HEK293T (cell line): Measurements from ENCODE around the gene C3orf22.

Experiments used
- CTCF ChIA-PET: fragments of 350-600 bp; formaldehyde crosslinking; extraction: SDS; loops from one replicate; lab custom pipeline; 2021; ENCODE audit warnings: antibody characterized with exemption, inconsistent platforms; lab: Yijun Ruan, JAX
- POLR2A ChIA-PET: fragments of 350-600 bp; formaldehyde crosslinking; extraction: SDS; loops from one replicate; lab custom pipeline; 2020; ENCODE audit warnings: antibody characterized with exemption, inconsistent platforms; lab: Yijun Ruan, JAX
- DNase-seq: peaks from one replicate; pipeline ENCODE4 v3.0.0; 2012; ENCODE audit warnings: mixed read lengths; ENCODE audit errors: extremely low spot score
- ARNT ChIP-seq: fragments of 450-650 bp; IDR thresholded peaks from 2 replicates; pipeline ENCODE4 v1.6.1; 2017; ENCODE audit warnings: mild to moderate bottlenecking
- BHLHE40 ChIP-seq: fragments of 450-650 bp; IDR thresholded peaks from 2 replicates; pipeline ENCODE4 v1.6.1; 2016; ENCODE audit warnings: mild to moderate bottlenecking, moderate library complexity, borderline replicate concordance
- CTBP1 ChIP-seq: fragments of 450-650 bp; IDR thresholded peaks from 2 replicates; pipeline ENCODE4 v1.6.1; 2016; ENCODE audit warnings: borderline replicate concordance
- ELF4 ChIP-seq: fragments of 450-650 bp; IDR thresholded peaks from 2 replicates; pipeline ENCODE4 v1.6.1; 2017; ENCODE audit warnings: antibody characterized with exemption
- FOXA1 ChIP-seq: fragments of 450-650 bp; IDR thresholded peaks from 2 replicates; pipeline ENCODE4 v1.6.1; 2016; ENCODE audit warnings: mild to moderate bottlenecking
- FOXK2 ChIP-seq: fragments of 450-650 bp; IDR thresholded peaks from 2 replicates; pipeline ENCODE4 v1.6.1; 2016; ENCODE audit warnings: mild to moderate bottlenecking
- FOXM1 ChIP-seq: fragments of 450-650 bp; IDR thresholded peaks from 2 replicates; pipeline ENCODE4 v1.6.1; 2017; ENCODE audit warnings: mild to moderate bottlenecking, borderline replicate concordance
- HDGF ChIP-seq: fragments of 450-650 bp; IDR thresholded peaks from 2 replicates; pipeline ENCODE4 v1.6.1; 2017; ENCODE audit warnings: antibody characterized with exemption, borderline replicate concordance
- L3MBTL2 ChIP-seq: fragments of 450-650 bp; conservative IDR thresholded peaks from 2 replicates; pipeline ENCODE4 v1.6.1; 2016; ENCODE audit warnings: mild to moderate bottlenecking
- LEF1 ChIP-seq: fragments of 450-650 bp; IDR thresholded peaks from 2 replicates; pipeline ENCODE4 v1.6.1; 2017; ENCODE audit warnings: mild to moderate bottlenecking, borderline replicate concordance
- NFRKB ChIP-seq: fragments of 450-650 bp; IDR thresholded peaks from 2 replicates; pipeline ENCODE4 v1.6.1; 2016; ENCODE audit warnings: mild to moderate bottlenecking, moderate library complexity
- PKNOX1 ChIP-seq: fragments of 450-650 bp; IDR thresholded peaks from 2 replicates; pipeline ENCODE4 v1.6.1; 2016
- SP1 ChIP-seq: fragments of 450-650 bp; IDR thresholded peaks from 2 replicates; pipeline ENCODE4 v1.6.1; 2017
- SUZ12 ChIP-seq: fragments of 450-650 bp; IDR thresholded peaks from 2 replicates; pipeline ENCODE4 v1.6.1; 2016; ENCODE audit warnings: mild to moderate bottlenecking
- TARDBP ChIP-seq: fragments of 450-650 bp; IDR thresholded peaks from 2 replicates; pipeline ENCODE4 v1.6.1; 2016
- ZNF384 ChIP-seq: fragments of 450-650 bp; IDR thresholded peaks from 2 replicates; pipeline ENCODE4 v1.6.1; 2016

Gene C3orf22

GRCh38 chr3:126540951-126541627 is 17.6 kb downstream of the C3orf22 start:
- TF ChIP-seq FOXM1 = no peak
- TF ChIP-seq SP1 = no peak
- no peak for TF ChIP-seq LEF1
- no peak for TF ChIP-seq TARDBP
- TF ChIP-seq BHLHE40 = no peak
- no peak for TF ChIP-seq NFRKB
- TF ChIP-seq PKNOX1 = no peak
- TF ChIP-seq FOXA1 = no peak
- TF ChIP-seq ARNT = no peak
- TF ChIP-seq ZNF384 = no peak
- no peak for TF ChIP-seq SUZ12
- no peak for TF ChIP-seq ELF4
- no peak for TF ChIP-seq CTBP1
- no peak for TF ChIP-seq L3MBTL2
- no peak for TF ChIP-seq FOXK2
- TF ChIP-seq HDGF = no peak
- ChIA-PET POLR2A (no interaction called here), CTCF (no interaction called here)
- DNase-seq = no peak

GRCh38 chr3:126540342-126540849 is 18.3 kb downstream of the C3orf22 start:
- DNase-seq = no peak
- ChIA-PET CTCF (no interaction called here), POLR2A (no interaction called here)
- TF ChIP-seq FOXA1 (no peak), SUZ12 (no peak), BHLHE40 (no peak), SP1 (no peak), ELF4 (no peak), L3MBTL2 (no peak), FOXM1 (no peak), CTBP1 (no peak), PKNOX1 (no peak)

DNA sequence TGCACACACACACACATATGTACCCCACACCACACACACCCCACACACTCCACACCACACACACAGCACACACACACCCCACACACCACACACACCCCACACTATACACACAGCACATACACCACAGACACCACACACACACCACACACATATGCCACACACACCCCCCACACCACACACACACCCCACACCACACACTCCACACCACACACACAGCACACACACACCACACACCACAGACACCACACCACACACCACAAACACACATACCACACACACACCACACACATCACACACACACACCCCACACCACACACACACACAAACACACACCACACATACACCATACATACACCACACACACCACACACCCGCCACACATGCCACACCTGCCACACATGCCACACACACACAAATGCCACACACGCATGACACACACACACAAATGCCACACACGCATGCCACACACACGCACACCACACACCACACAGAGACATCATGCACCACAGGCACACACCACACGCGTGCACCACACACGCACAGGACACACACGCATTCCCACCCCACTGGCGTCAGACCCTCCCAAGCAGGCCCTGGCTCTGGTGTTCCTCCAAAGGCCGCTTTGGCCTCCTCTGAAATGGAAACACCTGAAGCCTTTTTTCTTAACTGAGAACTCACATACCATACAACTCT is 19.0 kb downstream of the C3orf22 start:
- CTCF ChIA-PET = no interaction called here
- TF ChIP-seq TARDBP (no peak), FOXM1 (no peak), FOXA1 (no peak), CTBP1 (no peak), ELF4 (no peak), LEF1 (no peak), ARNT (no peak)
- POLR2A ChIA-PET = no interaction called here
- DNase-seq = no peak

GRCh38 chr3:126538966-126539365 is 19.8 kb downstream of the C3orf22 start:
- CTCF ChIA-PET = no interaction called here
- TF ChIP-seq FOXA1 = no peak
- TF ChIP-seq NFRKB = no peak
- TF ChIP-seq TARDBP = no peak
- DNase-seq = no peak
- POLR2A ChIA-PET = no interaction called here

DNA sequence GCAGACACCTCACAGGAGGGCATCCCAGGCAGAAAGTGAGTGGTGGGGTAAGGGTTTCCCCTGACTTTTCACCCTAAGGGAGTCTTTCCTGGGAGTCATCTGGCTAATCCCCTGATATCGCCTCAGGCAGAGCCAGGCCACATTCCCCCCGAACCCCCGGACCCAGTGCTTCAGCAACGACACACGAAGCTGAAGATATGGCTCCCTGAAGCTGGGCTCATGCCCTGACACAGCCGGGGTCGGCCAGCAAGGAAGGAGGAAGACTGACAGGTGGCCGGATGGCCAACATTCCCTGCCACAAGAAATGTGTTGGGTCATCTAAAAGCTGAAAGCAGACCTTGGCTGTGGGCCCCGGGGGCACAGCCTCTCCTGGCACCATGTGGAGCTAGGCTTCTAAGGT is 20.4 kb downstream of the C3orf22 start:
- ChIA-PET CTCF (no interaction called here), POLR2A (interaction anchor here (1.2 kb wide), 1 partner anchor 11 kb away, joined by 3 read pairs; no protein-coding TSS in a partner anchor)
- TF ChIP-seq FOXM1 = no peak
- no peak for TF ChIP-seq CTBP1
- TF ChIP-seq FOXA1 = no peak
- TF ChIP-seq BHLHE40 = no peak
- no peak for TF ChIP-seq HDGF
- no peak for TF ChIP-seq ZNF384
- no peak for TF ChIP-seq PKNOX1
- TF ChIP-seq NFRKB = no peak
- no peak for DNase-seq

DNA sequence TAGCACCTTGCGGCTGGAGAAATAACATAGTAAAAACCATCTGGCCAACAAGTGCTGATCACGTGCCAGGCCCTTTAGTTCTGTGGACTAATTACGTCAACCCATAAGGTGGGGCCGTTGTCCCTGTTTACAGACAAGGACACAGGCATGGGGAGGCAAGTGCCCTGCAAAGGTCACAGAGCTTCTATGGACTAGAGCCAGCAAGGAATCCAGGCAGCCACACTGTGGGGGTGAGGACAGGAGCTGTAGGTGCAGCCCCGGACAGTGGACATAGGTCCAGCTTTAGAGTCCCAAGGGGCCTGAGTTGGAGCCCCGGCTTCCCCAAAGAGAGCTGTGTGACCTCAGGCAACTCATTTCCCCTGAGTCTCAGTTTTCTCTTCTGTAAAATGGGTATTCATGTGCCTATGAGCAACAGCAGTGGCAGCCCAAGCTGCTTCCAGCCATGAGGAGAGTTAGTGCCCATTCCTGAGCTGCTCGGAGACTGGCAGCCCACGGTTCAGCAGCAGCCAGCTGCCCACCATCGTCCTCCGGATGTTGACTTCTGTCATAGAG is 20.9 kb downstream of the C3orf22 start:
- ChIA-PET POLR2A (interaction anchor here (1.2 kb wide), 1 partner anchor 11 kb away, joined by 3 read pairs; no protein-coding TSS in a partner anchor), CTCF (no interaction called here)
- TF ChIP-seq FOXA1 = no peak
- no peak for TF ChIP-seq ELF4
- no peak for TF ChIP-seq HDGF
- no peak for TF ChIP-seq SUZ12
- no peak for TF ChIP-seq TARDBP
- TF ChIP-seq SP1 = no peak
- TF ChIP-seq L3MBTL2 = no peak
- no peak for TF ChIP-seq FOXK2
- no peak for TF ChIP-seq ZNF384
- TF ChIP-seq PKNOX1 = no peak
- TF ChIP-seq BHLHE40 = no peak
- TF ChIP-seq ARNT = no peak
- DNase-seq = no peak
